K562 (cell line): Measurements from ENCODE around the gene KNSTRN. TPM values are rescaled to one million over a fixed set of nuclear protein-coding genes. Genes with fewer than 3 reads are reported as not detected.

Experiments
- ETV6 ChIP-seq, 3 experiments: fragments of 150-350 bp in 1 of 3; sonication (generic) in 1 of 3; formaldehyde crosslinking in 1 of 3; IDR thresholded peaks; 2 replicates each; pipeline versions ENCODE4 v1.6.1 to v1.8.0; 2014 to 2022; ENCODE audit warnings: borderline replicate concordance in 2 of 3, low read depth in 2 of 3, antibody characterized with exemption in 1 of 3, low read length in 1 of 3, mild to moderate bottlenecking in 1 of 3, missing genetic modification reagents in 1 of 3
- NFE2 ChIP-seq: IDR thresholded peaks from 2 replicates; pipeline ENCODE4 v1.6.1; 2014; ENCODE audit warnings: antibody characterized with exemption, low read depth
- NFYB ChIP-seq: IDR thresholded peaks from 2 replicates; pipeline ENCODE4 v1.6.1; 2011; ENCODE audit warnings: mild to moderate bottlenecking, moderate library complexity; ENCODE audit not compliant: insufficient read length; ENCODE audit errors: extremely low read depth
- NR2F6 ChIP-seq: fragments of 450-650 bp; formaldehyde crosslinking; IDR thresholded peaks from 2 replicates; pipeline ENCODE4 v1.4.0; 2020; ENCODE audit warnings: mild to moderate bottlenecking
- RBBP5 ChIP-seq: fragments of 200-600 bp; sonication (generic); IDR thresholded peaks from 2 replicates; pipeline ENCODE4 v1.6.1; 2012; ENCODE audit warnings: borderline replicate concordance, mild to moderate bottlenecking, low read length, control low read depth, inconsistent platforms; ENCODE audit not compliant: insufficient read depth, poor library complexity, severe bottlenecking
- SMARCB1 ChIP-seq: IDR thresholded peaks from 2 replicates; pipeline ENCODE4 v1.6.1; 2011; ENCODE audit warnings: improper control_type of control experiment, low read depth; ENCODE audit not compliant: insufficient read length
- U2AF1 ChIP-seq: fragments of 200-400 bp; formaldehyde crosslinking; optimal IDR thresholded peaks from 2 replicates; pipeline ENCODE3; 2017; ENCODE audit warnings: mild to moderate bottlenecking, low read depth, low read length, moderate library complexity
- ZNF175 ChIP-seq: fragments of 200-800 bp; sonication (Bioruptor generic); IDR thresholded peaks from 2 replicates; pipeline ENCODE4 v1.6.1; 2016; ENCODE audit warnings: low read depth, mild to moderate bottlenecking, missing genetic modification characterization, missing compliant biosample characterization
- ZNF274 ChIP-seq: IDR thresholded peaks from 2 replicates; pipeline ENCODE4 v1.6.1; 2011; ENCODE audit warnings: low read depth, mild to moderate bottlenecking, low read length, moderate library complexity, borderline replicate concordance
- ZNF316 ChIP-seq: fragments of 450-650 bp; IDR thresholded peaks from 2 replicates; pipeline ENCODE4 v1.6.1; 2016
- ZNF717 ChIP-seq: fragments of 250-450 bp; sonication (Bioruptor Pico); IDR thresholded peaks from 2 replicates; pipeline ENCODE4 v1.5.0; 2021
- ZSCAN29 ChIP-seq: fragments of 450-650 bp; IDR thresholded peaks from 2 replicates; pipeline ENCODE4 v1.6.1; 2017
- polyA plus RNA-seq, 8 experiments: library from polyadenylated mRNA; depleted of rRNA in 4 of 8; stranded (reverse) in 5 of 8; unstranded in 3 of 8; fragments of >200 nt; fragmentation: Nextera tagmentation in 2 of 8; fragmentation: Illumina TruSeq in 1 of 8; extraction: Ambion mirVana in 2 of 8; extraction: Trizol in 1 of 8; gene quantifications; 2 replicates each; pipeline versions ENCODE4 v1.2.1 to v1.2.3, GENCODE V29; 2011 to 2014; ENCODE audit warnings: inconsistent platforms in 1 of 8, missing spikeins in 1 of 8
- total RNA-seq, 7 experiments: library from RNA; depleted of rRNA in 6 of 7; stranded (reverse); fragments of >200 nt in 6 of 7; fragmentation: Illumina TruSeq in 2 of 7; extraction: Trizol in 2 of 7; gene quantifications; 2 replicates each; pipeline versions ENCODE4 v1.2.1 to v1.2.3, GENCODE V29; 2011 to 2021; ENCODE audit warnings: low replicate concordance in 1 of 7
- TF ChIP-seq, protein P1 (sequence below): fragments of 250-450 bp; sonication (Bioruptor Pico); IDR thresholded peaks from 2 replicates; pipeline ENCODE4 v1.6.1; 2021; ENCODE audit warnings: mild to moderate bottlenecking
- TF ChIP-seq, protein P2 (sequence below): fragments of 250-450 bp; sonication (Bioruptor Pico); IDR thresholded peaks from 2 replicates; pipeline ENCODE4 v1.4.0; 2020; ENCODE audit warnings: mild to moderate bottlenecking, moderate library complexity
- TF ChIP-seq, protein P3 (sequence below), 2 experiments: fragments of 150-350 bp in 1 of 2; IDR thresholded peaks; 2 replicates each; pipeline ENCODE4 v1.6.1; 2012 to 2016; ENCODE audit warnings: low read depth in 2 of 2, low read length in 2 of 2, mild to moderate bottlenecking in 1 of 2, moderate library complexity in 1 of 2

Gene KNSTRN
- total and polyA plus RNA-seq, 9 of the 15 experiments (the other 6 are each of a cell fraction or from before 2014, with no cell fraction given): 48.7 to 88.2 (median 66.3) TPM

DNA sequence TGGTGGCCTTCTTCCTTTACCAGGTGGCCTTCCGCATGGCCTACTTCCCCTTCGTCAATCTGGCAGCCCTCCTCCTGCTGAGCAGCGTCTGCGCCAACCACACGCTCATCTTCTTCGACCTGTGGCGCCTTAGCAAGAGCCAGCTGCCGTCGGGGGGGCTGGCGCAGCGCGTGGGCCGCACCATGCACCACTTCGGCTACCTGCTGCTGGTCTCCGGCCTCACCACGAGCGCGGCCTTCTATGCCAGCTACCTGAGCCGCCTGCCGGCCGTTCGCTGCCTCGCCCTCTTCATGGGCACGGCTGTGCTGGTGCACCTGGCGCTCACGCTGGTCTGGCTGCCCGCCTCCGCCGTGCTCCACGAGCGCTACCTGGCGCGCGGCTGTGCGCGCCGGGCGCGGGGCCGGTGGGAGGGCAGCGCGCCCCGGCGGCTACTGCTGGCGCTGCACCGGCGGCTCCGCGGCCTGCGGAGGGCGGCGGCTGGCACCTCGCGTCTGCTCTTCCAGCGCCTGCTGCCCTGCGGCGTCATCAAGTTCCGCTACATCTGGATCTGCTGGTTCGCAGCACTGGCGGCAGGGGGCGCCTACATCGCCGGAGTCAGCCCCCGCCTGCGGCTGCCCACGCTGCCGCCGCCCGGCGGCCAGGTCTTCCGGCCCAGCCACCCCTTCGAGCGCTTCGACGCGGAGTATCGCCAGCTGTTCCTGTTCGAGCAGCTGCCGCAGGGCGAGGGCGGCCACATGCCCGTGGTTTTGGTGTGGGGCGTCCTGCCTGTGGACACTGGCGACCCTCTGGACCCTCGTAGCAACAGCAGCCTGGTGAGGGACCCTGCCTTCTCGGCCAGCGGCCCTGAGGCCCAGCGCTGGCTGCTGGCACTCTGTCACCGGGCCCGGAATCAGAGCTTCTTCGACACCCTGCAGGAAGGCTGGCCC, 14.6 kb upstream of the KNSTRN start (continued):
- TF ChIP-seq SMARCB1 (no peak), ETV6 (IDR thresholded peaks at IDR 0.05; ENCODE audit: borderline replicate concordance in 1 of 2, low read depth in 2 of 2, low read length in 1 of 2) (no peak; a peak in 1 of 4 replicates), ETV6 (CRISPR knock-in tag; IDR thresholded peaks at IDR 0.05; ENCODE audit: borderline replicate concordance) (no peak), RBBP5 (no peak), NR2F6 (CRISPR knock-in tag) (no peak), ZSCAN29 (no peak), NFE2 (no peak), NFYB (no peak), ZNF175 (CRISPR knock-in tag) (no peak), ZNF316 (no peak), ZNF717 (CRISPR knock-in tag) (no peak), U2AF1 (peak; percentile 77), ZNF274 (no peak)
- TF ChIP-seq, protein P1, sequence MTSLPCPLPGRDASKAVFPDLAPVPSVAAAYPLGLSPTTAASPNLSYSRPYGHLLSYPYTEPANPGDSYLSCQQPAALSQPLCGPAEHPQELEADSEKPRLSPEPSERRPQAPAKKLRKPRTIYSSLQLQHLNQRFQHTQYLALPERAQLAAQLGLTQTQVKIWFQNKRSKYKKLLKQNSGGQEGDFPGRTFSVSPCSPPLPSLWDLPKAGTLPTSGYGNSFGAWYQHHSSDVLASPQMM (CRISPR knock-in tag): no peak
- TF ChIP-seq, protein P2, sequence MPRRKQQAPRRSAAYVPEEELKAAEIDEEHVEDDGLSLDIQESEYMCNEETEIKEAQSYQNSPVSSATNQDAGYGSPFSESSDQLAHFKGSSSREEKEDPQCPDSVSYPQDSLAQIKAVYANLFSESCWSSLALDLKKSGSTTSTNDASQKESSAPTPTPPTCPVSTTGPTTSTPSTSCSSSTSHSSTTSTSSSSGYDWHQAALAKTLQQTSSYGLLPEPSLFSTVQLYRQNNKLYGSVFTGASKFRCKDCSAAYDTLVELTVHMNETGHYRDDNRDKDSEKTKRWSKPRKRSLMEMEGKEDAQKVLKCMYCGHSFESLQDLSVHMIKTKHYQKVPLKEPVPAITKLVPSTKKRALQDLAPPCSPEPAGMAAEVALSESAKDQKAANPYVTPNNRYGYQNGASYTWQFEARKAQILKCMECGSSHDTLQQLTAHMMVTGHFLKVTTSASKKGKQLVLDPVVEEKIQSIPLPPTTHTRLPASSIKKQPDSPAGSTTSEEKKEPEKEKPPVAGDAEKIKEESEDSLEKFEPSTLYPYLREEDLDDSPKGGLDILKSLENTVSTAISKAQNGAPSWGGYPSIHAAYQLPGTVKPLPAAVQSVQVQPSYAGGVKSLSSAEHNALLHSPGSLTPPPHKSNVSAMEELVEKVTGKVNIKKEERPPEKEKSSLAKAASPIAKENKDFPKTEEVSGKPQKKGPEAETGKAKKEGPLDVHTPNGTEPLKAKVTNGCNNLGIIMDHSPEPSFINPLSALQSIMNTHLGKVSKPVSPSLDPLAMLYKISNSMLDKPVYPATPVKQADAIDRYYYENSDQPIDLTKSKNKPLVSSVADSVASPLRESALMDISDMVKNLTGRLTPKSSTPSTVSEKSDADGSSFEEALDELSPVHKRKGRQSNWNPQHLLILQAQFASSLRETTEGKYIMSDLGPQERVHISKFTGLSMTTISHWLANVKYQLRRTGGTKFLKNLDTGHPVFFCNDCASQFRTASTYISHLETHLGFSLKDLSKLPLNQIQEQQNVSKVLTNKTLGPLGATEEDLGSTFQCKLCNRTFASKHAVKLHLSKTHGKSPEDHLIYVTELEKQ: no peak
- TF ChIP-seq, protein P3, sequence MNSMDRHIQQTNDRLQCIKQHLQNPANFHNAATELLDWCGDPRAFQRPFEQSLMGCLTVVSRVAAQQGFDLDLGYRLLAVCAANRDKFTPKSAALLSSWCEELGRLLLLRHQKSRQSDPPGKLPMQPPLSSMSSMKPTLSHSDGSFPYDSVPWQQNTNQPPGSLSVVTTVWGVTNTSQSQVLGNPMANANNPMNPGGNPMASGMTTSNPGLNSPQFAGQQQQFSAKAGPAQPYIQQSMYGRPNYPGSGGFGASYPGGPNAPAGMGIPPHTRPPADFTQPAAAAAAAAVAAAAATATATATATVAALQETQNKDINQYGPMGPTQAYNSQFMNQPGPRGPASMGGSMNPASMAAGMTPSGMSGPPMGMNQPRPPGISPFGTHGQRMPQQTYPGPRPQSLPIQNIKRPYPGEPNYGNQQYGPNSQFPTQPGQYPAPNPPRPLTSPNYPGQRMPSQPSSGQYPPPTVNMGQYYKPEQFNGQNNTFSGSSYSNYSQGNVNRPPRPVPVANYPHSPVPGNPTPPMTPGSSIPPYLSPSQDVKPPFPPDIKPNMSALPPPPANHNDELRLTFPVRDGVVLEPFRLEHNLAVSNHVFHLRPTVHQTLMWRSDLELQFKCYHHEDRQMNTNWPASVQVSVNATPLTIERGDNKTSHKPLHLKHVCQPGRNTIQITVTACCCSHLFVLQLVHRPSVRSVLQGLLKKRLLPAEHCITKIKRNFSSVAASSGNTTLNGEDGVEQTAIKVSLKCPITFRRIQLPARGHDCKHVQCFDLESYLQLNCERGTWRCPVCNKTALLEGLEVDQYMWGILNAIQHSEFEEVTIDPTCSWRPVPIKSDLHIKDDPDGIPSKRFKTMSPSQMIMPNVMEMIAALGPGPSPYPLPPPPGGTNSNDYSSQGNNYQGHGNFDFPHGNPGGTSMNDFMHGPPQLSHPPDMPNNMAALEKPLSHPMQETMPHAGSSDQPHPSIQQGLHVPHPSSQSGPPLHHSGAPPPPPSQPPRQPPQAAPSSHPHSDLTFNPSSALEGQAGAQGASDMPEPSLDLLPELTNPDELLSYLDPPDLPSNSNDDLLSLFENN (IDR thresholded peaks at IDR 0.05; ENCODE audit: low read depth in 2 of 2, low read length in 2 of 2): peak in 1 of 2 experiments; percentile 56; a peak in 1 of 4 replicates
